ENCODE results near the gene LENG9. TPM values are rescaled to one million over a fixed set of nuclear protein-coding genes. Genes with fewer than 3 reads are reported as not detected.
"Not testable (repeated sequence)": the region's sequence is repeated elsewhere in the genome, so short reads cannot be mapped to it uniquely, and the experiment has no call there.

The LENG9 gene
- total RNA-seq, 1 donor from 2014 or later = 6.0 TPM

DNA sequence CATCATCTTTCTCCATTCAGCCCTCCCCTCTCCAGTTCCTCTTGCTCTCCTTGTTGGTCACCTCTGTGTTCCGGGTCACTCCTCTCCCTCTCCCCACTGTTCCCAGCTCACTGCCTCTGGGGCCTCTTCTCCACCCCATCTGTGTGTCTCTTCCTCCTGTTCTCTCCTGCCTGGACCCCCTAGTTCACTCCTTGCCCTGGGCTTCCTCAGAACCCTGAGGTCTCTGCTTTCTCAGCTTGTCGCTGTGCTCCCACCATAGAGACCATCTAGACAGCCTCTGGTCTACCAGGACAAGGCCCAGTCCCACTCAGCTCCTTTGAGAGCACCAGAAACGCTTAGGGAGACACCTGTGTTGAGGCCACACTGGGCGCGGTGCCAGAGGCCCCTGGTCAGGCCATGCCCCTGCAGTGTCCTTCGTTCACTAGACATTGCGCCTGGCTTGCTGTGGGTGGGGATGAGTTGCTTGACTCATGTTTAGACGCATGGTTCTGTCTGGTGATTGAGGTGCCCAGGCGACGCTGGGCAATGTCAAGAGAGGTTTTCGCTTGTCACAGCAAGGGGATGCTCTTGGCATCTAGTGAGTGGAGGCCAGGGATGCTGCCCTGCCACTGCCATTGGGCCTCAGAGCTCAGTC lies 4.8 kb downstream of the LENG9 start:
- DNase-seq = no peak

DNA sequence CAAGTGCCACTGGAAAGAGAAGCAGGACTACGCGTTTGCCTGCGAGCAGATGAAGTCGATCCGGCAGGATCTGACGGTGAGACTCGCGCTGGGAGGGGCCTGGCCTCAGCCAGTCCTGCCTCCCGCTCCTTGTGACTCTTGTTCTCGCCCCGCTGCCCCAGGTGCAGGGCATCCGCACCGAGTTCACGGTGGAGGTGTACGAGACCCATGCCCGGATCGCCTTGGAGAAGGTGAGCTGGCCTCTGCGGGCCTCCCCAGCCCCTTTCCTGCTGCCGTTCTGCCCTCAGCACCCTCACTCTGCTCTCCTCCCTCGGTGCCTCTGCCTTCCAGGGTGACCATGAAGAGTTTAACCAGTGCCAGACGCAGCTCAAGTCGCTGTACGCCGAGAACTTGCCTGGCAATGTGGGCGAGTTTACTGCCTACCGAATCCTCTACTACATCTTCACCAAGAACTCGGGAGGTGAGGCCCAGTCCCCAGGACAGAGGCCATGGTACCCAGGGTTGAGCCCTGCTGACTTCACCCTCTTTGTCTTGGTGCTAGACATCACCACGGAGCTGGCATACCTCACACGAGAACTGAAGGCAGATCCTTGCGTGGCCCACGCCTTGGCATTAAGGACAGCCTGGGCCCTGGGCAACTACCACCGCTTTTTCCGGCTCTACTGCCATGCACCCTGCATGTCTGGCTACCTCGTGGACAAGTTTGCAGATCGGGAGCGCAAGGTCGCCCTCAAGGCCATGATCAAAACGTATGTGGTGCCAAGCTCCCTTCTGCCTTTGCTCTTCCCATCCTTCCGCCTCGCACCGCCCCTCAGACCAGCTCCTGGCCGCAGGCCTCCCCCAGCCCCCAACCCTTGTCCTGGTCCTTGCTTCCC lies 5.6 kb downstream of the LENG9 start:
- no peak for DNase-seq

DNA sequence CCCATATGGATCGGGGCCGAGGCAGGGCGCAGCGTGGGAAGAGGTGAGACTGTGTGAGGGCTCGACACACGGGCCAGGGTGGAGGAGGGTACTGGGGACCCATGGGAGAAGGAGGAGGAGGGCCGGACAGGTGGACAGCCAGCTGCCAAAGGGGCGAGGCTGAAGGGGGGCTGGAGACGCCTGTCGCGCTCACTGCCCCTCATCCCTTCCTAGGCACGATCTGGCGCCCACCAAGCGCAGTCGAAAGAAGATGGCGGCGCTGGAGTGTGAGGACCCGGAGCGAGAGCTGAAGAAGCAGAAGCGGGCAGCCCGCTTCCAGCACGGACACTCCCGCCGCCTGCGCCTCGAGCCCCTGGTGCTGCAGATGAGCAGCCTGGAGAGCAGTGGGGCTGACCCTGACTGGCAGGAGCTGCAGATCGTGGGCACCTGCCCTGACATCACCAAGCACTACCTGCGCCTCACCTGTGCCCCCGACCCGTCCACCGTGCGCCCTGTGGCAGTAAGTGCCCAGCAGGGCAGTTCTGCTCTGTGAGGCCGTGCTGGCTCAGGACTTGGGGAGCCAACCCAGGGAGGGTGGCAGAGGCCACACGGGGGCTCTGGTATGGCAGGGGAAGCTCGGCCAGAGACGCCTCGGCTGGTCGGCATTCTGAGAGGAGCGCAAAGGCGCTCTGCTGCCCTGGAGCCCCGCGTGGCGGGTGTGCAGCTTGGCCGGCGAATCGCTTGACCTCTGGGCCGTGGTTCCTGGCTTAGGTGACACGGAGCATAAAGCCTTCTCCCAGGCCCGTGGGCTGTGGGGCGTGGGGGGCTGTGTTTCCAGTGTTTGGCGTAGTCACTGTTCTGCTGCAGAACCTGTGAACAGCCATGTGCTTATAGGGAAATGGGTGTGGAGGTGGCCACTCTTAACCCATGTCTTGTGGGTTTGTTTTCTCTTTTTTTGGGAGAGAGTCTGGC lies 6.9 kb downstream of the LENG9 start:
- no peak for DNase-seq

DNA sequence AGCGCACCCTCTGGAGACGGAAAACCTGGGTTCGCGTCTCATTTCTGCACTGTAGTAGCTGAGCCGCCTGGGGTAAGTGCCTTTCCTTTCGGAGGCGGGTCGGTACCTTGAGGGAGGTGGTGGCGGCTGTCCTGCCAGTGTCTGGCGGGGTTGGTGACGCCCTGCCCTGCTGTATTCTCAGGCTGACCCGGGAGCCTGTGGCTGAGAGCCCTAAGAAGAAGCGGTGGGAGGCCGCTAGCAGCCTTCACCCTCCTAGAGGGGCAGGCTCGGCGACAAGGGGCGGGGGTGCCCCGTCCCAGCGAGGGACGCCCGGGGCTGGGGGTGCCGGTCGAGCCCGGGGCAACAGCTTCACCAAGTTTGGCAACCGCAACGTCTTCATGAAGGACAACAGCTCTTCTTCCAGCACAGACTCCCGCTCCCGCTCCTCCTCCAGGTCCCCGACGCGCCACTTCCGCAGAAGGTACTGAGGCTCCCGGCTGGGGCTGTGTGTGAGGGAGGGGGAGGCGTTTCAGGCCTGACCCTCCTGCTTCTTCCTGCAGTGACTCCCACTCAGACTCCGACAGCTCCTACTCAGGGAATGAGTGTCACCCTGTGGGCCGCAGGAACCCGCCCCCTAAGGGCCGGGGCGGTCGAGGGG lies 7.7 kb downstream of the LENG9 start:
- no peak for DNase-seq

DNA sequence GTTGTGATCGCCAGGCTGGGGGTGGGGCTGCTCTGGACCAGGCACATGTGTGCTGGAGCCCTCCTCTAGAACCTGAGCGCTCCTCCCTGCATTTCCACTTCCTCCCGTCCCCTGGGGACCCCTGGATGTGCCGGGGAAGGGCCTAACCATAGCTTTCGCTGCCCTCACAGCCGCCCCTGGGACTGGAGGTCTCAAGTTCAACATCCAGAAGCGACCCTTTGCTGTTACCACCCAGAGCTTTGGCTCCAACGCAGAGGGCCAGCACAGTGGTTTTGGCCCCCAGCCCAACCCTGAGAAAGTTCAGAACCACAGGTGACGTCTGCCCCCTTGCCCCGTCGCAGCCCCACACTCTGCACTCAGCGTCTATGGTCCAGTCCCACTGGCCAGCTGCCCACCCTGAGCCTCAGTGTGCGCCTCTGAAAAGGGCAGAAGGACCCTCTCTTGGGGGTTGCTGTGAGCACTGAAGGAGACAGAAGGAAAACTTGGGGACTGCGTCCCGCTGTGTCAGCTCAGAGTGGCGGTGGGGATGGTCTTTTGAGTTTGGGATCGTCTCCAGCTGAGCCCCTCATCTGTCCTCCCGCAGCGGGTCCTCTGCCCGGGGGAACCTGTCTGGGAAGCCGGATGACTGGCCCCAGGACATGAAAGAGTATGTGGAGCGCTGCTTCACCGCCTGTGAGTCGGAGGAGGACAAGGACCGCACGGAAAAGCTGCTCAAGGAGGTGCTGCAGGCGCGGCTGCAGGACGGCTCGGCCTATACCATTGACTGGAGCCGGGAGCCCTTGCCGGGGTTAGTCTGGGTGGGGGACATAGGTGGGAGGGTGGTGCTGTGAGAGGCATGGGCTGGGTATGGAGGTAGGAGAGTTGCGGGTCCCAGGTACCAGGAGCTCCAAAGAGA lies 8.6 kb downstream of the LENG9 start:
- DNase-seq = no peak

DNA sequence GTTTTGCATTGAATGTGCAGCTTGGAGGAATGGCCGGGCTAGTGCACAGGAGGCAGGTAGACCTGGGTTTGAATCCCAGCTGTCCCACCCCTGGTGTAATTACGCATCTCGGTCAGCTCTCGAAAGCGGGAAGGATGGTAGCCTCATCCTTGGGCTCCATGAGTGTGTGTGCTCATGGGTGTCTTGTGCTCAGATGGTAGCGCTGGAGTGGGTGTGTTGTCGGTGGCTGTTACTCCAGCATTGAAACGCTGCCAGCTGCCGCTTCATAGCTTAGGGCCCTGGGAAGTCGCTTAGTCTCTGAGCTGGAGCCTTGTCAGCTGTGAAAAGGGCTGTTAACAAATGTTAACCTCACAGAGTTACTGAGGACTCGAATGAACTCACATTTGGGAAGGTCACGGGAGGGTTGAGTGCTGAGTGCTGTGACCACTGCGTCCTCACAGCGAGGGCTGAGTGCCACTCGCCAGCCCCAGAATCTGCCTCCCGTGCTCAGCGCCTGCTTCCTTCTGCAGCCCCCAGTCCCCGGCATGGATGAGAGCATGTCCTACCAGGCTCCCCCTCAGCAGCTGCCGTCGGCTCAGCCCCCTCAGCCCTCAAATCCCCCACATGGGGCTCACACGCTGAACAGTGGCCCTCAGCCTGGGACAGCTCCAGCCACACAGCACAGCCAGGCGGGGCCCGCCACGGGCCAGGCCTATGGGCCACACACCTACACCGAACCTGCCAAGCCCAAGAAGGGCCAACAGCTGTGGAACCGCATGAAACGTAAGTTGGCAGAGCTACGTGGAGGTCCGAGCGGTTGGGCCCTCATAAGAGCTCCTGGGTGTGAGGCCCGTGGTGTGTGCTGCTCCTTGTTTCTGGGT lies 9.4 kb downstream of the LENG9 start:
- no peak for DNase-seq

DNA sequence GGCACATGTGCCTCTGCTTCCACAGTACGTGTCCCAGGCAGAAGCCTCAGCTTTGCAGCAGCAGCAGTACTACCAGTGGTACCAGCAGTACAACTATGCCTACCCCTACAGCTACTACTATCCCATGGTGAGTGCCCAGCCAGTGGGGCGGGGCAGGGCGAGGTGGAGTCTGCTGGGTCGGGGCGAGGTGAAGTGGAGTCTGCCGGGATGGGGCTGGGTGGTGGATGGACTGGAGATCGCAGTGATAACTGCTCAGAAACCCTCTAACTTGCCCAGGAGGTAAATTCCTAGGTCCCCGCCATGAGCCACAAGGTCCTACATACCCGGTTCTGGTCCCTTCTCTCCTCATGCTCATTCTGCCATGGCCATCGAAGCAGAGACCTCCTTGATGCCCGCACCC lies 11.0 kb downstream of the LENG9 start:
- no peak for DNase-seq

DNA sequence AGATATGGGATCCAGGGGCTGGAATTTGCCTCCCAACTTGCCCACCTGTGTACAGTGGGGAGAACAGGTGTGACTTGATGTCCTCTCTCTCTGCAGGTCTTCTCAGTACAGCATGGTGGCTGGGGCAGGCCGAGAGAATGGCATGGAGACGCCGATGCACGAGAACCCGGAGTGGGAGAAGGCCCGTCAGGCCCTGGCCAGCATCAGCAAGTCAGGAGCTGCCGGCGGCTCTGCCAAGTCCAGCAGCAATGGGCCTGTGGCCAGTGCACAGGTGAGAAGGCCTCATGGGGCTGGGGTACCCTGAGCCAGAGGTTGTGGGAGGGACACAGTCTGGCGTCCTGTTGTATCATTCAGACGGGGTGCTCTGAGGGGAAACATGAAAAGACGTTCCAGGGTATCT lies 11.6 kb downstream of the LENG9 start:
- DNase-seq = no peak

DNA sequence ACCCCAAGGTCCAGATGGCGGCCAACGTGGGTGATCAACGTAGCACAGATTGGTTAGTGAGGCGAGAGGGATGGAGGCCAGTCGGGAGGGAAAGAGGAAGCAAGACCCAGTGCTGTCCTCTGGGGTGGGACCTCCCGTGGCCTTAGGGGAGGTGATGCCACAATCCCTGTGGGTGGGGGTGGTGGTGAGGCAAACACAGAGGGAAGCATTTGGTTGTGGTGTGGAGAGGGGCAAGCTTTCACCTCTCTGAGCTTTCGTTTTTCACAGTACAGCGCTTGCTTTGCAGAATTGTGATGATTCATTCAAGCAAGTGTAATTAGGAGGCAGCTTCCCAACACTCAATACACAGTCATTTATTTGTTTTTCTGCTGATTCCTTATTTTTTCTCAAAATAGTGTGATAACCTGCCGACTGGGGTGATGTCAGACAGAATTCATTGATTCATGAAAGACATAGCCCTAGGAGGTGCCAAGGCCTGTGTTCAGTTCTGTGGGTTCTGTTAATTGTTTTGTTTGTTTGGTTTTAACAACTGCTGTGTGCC lies 12.2 kb downstream of the LENG9 start:
- DNase-seq = no peak

DNA sequence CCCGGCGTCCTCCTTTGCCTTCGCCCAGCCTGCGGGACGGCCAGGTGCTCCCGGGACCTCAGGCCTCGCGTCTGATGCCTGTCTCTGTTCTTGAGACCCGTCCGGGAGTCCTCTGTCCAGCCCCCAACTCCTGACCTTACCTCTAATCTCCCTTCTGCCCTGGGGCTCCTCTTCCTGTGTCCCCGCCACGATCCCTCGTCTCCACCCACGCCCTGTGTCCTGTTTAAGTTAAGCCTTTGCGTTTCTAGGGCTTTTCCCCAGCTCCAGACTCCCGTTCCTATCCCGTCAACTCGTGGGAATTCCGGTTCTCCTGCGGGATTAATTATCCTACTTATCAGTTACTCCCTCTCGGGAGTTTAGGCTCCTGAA lies 13.9 kb downstream of the LENG9 start:
- DNase-seq = peak; percentile 49

DNA sequence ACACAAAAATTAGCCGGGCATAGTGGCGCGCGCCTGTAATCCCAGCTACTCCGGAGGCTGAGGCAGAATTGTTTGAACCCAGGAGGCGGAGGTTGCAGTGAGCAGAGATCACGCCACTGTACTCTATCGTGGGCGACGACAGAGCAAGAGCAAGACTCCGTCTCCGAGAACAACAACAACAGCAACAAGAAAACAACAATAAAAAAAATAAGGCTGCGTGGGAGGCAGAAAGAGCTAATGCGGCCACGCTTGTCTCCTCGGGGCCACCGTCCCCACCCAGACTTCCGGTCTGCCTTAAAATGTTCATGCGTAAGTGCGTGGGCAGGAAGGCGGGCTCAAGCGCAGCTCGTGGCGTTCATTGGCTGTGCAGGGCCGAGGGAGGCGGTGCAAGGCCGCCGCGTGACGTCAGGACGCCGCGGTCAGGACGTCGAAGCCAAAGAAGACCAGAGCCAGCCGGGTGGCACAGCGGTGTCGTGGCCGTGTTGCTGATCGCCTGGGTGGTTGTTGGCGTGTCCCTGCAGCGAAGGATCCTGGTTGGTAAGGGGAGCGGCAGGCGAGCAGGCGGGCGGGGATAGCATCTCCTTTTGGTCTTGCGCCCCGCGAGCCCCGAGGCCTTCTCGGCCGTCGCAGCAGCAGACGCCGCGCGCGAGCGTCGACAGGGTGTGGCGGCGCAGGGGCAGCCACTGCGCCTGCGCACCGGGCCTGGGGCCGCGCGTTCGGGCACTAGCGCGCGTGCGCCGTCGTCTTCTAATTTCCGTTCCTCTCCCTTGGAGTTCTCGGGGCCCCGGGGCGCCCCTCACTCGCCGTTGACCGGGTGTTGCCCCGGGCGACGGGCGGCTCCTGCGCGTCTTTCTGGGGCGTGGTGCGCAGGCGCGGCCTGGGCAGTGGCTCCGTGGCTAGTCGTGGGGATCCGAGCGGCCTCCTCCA lies 14.5 kb downstream of the LENG9 start, which contains the start of gene LENG8:
TSS of gene LENG8 (plus strand) at position 426 of the 927 bp plus-strand sequence. CDS start 2,146 bp downstream, outside the sequence.
- DNase-seq = peak; percentile 100

DNA sequence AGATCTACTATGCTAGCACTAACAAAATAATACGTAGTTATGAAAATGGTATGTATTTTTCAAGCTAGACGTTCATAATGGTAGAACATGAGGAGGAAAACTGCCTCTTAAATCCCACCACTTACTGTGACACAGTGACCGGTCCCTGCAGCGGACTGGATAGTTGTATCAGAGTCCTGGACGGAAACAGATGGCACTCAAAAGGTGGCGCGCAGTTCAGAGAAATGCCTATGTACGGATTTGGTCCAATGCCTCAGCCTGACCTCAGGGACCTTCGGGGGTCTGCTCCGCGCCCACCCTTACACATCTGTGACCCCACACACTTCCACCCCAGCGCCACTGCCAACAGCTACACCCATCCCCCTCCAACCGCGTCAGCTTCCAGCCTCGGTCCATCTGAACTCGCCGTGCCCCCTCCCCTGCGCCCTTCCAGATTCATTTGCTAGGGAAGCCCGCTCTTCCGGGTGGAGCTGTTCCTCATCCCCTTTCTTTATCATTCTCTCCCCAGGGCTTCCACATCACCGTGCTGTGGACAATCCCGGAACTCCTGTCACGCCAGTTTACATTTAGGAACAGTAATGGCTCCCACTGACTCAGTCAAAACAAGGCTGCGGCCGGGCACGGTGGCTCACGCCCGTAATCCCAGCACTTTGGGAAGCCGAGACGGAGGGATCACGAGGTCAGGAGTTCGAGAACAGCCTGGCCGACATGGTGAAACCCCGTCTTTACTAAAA lies 15.4 kb downstream of the LENG9 start:
- peak; percentile 75 for DNase-seq

DNA sequence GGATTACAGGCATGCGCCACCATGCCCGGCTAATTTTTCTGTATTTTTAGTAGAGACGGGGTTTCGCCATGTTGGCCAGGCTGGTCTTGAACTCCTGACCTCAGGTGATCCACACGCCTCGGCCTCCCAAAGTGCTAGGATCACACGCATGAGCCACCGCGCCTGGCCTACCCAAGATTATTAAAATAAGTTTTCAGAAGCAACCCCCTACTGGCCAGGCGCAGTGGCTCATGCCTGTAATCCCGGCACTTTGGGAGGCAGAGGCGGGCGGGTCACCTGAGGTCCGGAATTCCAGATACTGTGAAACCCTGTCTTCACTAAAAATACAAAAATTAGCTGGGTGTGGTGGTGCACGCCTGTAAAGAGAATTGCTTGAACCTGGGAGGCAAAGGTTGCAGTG lies 17.2 kb downstream of the LENG9 start:
- DNase-seq = not testable (repeated sequence)

DNA sequence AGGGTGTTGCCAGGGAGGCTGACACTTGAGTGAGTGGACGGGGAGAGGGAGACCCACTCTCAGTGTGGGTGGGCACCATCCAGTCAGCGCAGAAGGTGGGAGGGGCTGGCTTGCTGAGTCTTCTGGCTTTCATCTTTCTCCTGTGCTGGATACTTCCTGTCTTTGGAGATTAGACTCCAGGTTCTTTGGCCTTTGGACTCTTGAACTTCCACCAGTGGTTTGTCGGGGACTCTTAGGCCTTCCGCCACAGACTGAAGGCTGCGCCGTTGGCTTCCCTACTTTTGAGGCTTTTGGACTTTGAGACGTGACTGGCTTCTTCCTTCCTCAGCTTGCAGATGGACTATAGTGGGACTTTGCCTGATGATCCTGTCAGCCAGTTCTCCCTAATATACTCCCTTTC lies 18.8 kb downstream of the LENG9 start:
- no peak for DNase-seq

DNA sequence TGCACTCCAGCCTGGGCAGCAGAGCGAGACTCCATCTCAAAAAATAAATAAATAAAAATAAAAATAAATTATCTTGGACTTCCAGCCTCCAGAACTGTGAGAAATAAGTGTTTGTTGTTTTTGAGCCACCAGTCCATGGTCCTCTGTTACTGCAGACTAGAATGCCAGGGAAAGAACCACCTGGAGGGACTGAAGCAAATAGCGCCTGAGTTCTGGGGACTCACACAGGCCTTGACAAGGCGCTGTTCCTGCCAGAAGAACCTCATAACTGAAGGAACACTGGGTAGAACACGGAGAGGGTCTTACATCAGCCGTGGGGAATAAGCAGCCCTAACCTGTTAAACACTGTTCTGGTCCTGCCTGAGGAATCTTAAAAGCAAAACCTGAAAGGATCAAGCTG lies 22.9 kb downstream of the LENG9 start:
- DNase-seq = no peak

DNA sequence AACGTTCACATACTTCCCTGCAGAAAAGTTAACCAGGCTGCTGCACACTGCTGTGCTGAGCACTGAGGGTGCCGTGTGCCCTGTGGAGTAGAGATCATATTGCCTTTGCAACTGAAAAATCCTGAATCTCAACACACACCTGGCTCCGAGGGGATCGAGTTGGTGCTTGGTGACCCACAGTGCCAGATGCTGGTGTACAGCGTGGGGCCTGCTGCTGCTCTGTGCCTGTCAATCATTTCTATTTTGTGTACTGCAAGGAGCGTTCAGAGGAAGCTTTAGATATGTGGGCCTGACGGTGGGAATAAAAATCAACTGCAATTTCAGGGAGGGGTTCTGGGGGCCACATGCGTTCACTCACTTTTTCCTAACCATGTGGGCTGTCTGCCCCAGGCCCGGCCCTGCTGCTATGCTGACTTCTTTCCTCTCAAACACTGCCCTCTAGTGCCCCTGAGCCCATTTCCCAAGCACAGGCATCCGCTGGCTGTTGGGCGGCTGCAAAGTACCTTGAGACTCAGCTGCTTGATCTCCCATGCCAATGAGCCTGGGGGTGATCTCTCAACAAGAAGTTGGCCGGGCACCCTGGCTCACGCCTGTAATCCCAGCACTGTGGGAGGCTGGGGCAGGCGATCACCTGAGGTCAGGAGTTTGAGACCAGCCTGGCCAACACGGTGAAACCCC lies 24.3 kb downstream of the LENG9 start:
- DNase-seq = peak; percentile 69

DNA sequence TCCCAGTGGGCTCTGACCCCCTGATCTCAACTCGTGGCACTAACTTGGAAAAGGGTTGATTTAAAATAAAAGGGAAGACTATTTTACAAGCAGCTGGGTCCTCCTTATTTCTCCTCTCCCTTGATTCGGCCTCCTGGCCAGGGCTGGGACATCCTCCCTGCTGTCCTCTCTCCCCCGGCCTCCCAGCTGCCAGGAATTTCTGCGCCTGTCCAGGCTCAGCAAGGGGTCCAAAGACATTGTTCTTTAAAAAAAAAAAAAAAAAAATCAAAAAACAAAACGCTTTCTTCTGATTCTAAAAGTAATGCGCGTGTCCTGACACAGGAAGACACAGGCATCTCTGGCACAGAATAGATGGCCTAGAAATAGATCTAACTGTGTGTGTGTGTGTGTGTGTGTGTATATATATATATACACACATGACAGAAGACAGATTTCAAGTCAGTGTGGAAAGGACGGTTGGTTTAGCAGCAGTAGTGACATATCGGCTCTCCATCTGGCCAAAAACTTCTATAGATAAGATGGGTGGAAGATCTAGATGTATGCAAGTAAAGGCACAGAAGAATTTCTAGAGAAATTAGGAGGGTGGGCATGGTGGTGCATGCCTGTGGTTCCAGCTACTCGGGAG lies 26.8 kb downstream of the LENG9 start:
- DNase-seq = no peak

Measured in dermis blood vessel endothelial cell (primary cell).